Measurements from ENCODE around the gene MCF2. TPM values are rescaled to one million over a fixed set of nuclear protein-coding genes. Genes with fewer than 3 reads are reported as not detected.

MCF2 gene
- total RNA-seq, 2 experiments from 2014 or later: not detected

- intact Hi-C loops (cut with micrococcal nuclease; ENCODE audit: unreplicated experiment): loop anchor here (10.0 kb wide), 1 partner anchor 792 kb away; no protein-coding TSS in a partner anchor
- Histone ChIP-seq H3K9me2 (ENCODE audit: insufficient read depth, low read length) (no peaks in the 10 kb centered on the region), H3K36me3 (ENCODE audit: insufficient read depth, low read length) (no peaks in the 10 kb centered on the region), H3K27ac (ENCODE audit: low read depth, low read length, poor library complexity, severe bottlenecking) (no peak overlapping the region), H3K4me2 (ENCODE audit: low read length) (no peak overlapping the region), H4K20me1 (ENCODE audit: insufficient read depth, low read length) (no peaks in the 10 kb centered on the region), H3K4me3 (ENCODE audit: low read depth, low read length, poor library complexity, severe bottlenecking) (no peak overlapping the region), H2AFZ (ENCODE audit: low read length) (no peak overlapping the region), H3K9me3 (ENCODE audit: low read length) (no peaks in the 10 kb centered on the region), H3K4me1 (ENCODE audit: insufficient read depth, low read length, poor library complexity, severe bottlenecking) (no peaks in the 10 kb centered on the region), H3K79me2 (ENCODE audit: insufficient read depth, low read depth, low read length) (no peaks in the 10 kb centered on the region)
- CTCF ChIA-PET (ENCODE audit: unreplicated experiment): no interaction called here
- BruUV-seq (replicated peaks): no TSS peak
- POLR2A ChIA-PET: no interaction called here
- DNase-seq (ENCODE audit: low spot score): no peak
- no peak for TF ChIP-seq EZH2phosphoT487 (IDR thresholded peaks at IDR 0.05; ENCODE audit: borderline replicate concordance, low read depth, low read length)
- TF ChIP-seq CTCF (conservative IDR thresholded peaks at IDR 0.05; ENCODE audit: low read length): no peak
Observed at GRCh38 chrX:139566981-139567380, 141.0 kb downstream of the MCF2 start.

GRCh38 chrX:139563251-139563650 lies 144.7 kb downstream of the MCF2 start:
- no peak overlapping the region for H3K4me2 ChIP-seq (ENCODE audit: low read length)
- CTCF ChIA-PET (ENCODE audit: unreplicated experiment): no interaction called here
- no peaks in the 10 kb centered on the region for H3K9me3 ChIP-seq (ENCODE audit: low read length)
- H4K20me1 ChIP-seq (ENCODE audit: insufficient read depth, low read length): no peaks in the 10 kb centered on the region
- no TSS peak for BruUV-seq (replicated peaks)
- no peaks in the 10 kb centered on the region for H3K79me2 ChIP-seq (ENCODE audit: insufficient read depth, low read depth, low read length)
- intact Hi-C loops (cut with micrococcal nuclease; ENCODE audit: unreplicated experiment): loop anchor here (10.0 kb wide), 1 partner anchor 788 kb away; no protein-coding TSS in a partner anchor
- H3K27ac ChIP-seq (ENCODE audit: low read depth, low read length, poor library complexity, severe bottlenecking): no peak overlapping the region
- no peak for TF ChIP-seq EZH2phosphoT487 (IDR thresholded peaks at IDR 0.05; ENCODE audit: borderline replicate concordance, low read depth, low read length)
- TF ChIP-seq CTCF (conservative IDR thresholded peaks at IDR 0.05; ENCODE audit: low read length): no peak
- no peaks in the 10 kb centered on the region for H3K9me2 ChIP-seq (ENCODE audit: insufficient read depth, low read length)
- no peaks in the 10 kb centered on the region for H3K36me3 ChIP-seq (ENCODE audit: insufficient read depth, low read length)
- H3K4me3 ChIP-seq (ENCODE audit: low read depth, low read length, poor library complexity, severe bottlenecking): no peak overlapping the region
- no peak overlapping the region for H2AFZ ChIP-seq (ENCODE audit: low read length)
- POLR2A ChIA-PET: no interaction called here
- H3K4me1 ChIP-seq (ENCODE audit: insufficient read depth, low read length, poor library complexity, severe bottlenecking): peaks cover 4% of the 10 kb centered on the region
- DNase-seq (ENCODE audit: low spot score): no peak

GRCh38 chrX:139560221-139560620 lies 147.7 kb downstream of the MCF2 start:
- intact Hi-C loops (cut with micrococcal nuclease; ENCODE audit: unreplicated experiment): loop anchor here (10.0 kb wide), 1 partner anchor 785 kb away; no protein-coding TSS in a partner anchor
- no peak for TF ChIP-seq EZH2phosphoT487 (IDR thresholded peaks at IDR 0.05; ENCODE audit: borderline replicate concordance, low read depth, low read length)
- TF ChIP-seq CTCF (conservative IDR thresholded peaks at IDR 0.05; ENCODE audit: low read length): no peak
- no TSS peak for BruUV-seq (replicated peaks)
- no peak overlapping the region for H2AFZ ChIP-seq (ENCODE audit: low read length)
- no peaks in the 10 kb centered on the region for H4K20me1 ChIP-seq (ENCODE audit: insufficient read depth, low read length)
- H3K36me3 ChIP-seq (ENCODE audit: insufficient read depth, low read length): no peaks in the 10 kb centered on the region
- no peaks in the 10 kb centered on the region for H3K9me2 ChIP-seq (ENCODE audit: insufficient read depth, low read length)
- no peak for DNase-seq (ENCODE audit: low spot score)
- POLR2A ChIA-PET: no interaction called here
- H3K4me1 ChIP-seq (ENCODE audit: insufficient read depth, low read length, poor library complexity, severe bottlenecking): peaks cover 13% of the 10 kb centered on the region
- H3K27ac ChIP-seq (ENCODE audit: low read depth, low read length, poor library complexity, severe bottlenecking): no peak overlapping the region
- no peak overlapping the region for H3K4me2 ChIP-seq (ENCODE audit: low read length)
- CTCF ChIA-PET (ENCODE audit: unreplicated experiment): interaction anchor here (1.0 kb wide), 1 partner anchor 373 kb away, joined by 3 read pairs; the partner anchor contains the start of gene ATP11C
- H3K79me2 ChIP-seq (ENCODE audit: insufficient read depth, low read depth, low read length): no peaks in the 10 kb centered on the region
- no peak overlapping the region for H3K4me3 ChIP-seq (ENCODE audit: low read depth, low read length, poor library complexity, severe bottlenecking)
- no peaks in the 10 kb centered on the region for H3K9me3 ChIP-seq (ENCODE audit: low read length)
